HCT116 (cell line): ENCODE measurements around the gene SMYD3. TPM values are rescaled to one million over a fixed set of nuclear protein-coding genes. Genes with fewer than 3 reads are reported as not detected.

Experiments used
- ATAC-seq: fragments of 200-7000 bp; cut with Tn5 transposase; 2 replicates; pipeline ENCODE4 v1.9.1; 2020; ENCODE audit warnings: mild to moderate bottlenecking, moderate library complexity
- BruUV-seq: library from RNA; stranded (reverse); fragments of 400-500 nt; replicated peaks from 2 replicates; lab custom pipeline; 2021; lab: Mats Ljungman, UMichigan
- CTCF ChIA-PET: fragments of 300-600 bp; sonication (Branson Sonifier 250); formaldehyde crosslinking; loops from one replicate; lab custom pipeline; 2021; ENCODE audit warnings: antibody characterized with exemption; lab: Charles Lee
- POLR2A ChIA-PET: fragments of 300-600, 350-600 bp; sonication (Branson Sonifier 250); formaldehyde crosslinking; loops from one replicate; lab custom pipeline; 2021; ENCODE audit warnings: antibody characterized with exemption; lab: Charles Lee
- RAD21 ChIA-PET, 2 experiments: fragments of 300-600 bp; sonication (Branson Sonifier 250); formaldehyde crosslinking; loops; one replicate each; lab custom pipeline; 2023; ENCODE audit warnings: low total read pairs in 2 of 2; ENCODE audit not compliant: uncharacterized antibody in 2 of 2, unreplicated experiment in 2 of 2, low non-redundant PET in 1 of 2; lab: Charles Lee
- DNase-seq: peaks from one replicate; pipeline ENCODE4 v3.0.0-alpha.2; 2010; ENCODE audit warnings: low read depth, low spot score
- H2AFZ ChIP-seq: fragments of 200-600 bp; shearing (Covaris generic), sonication (generic); 2 replicates; pipeline ENCODE4 v1.6.1; 2017; ENCODE audit warnings: low read depth, mixed run types, mixed read lengths, antibody characterized with exemption, low read length; ENCODE audit not compliant: poor library complexity, severe bottlenecking
- H3K27ac ChIP-seq: 2 replicates; pipeline ENCODE4 v1.5.1; 2012; ENCODE audit warnings: low read depth, low read length
- H3K27me3 ChIP-seq: fragments of 200-600 bp; sonication (generic); 2 replicates; pipeline ENCODE4 v1.6.1; 2016; ENCODE audit warnings: mixed run types, low read length, mixed read lengths; ENCODE audit not compliant: insufficient read depth
- H3K36me3 ChIP-seq, 2 experiments: fragments of 200-500 bp in 1 of 2; fragments of 200-600 bp in 1 of 2; sonication (Bioruptor generic) in 1 of 2; sonication (generic) in 1 of 2; 2 replicates each; pipeline versions ENCODE4 v1.5.1 to v1.6.1; 2014 to 2016; ENCODE audit warnings: low read length in 2 of 2, inconsistent platforms in 1 of 2, mixed read lengths in 1 of 2, mixed run types in 1 of 2; ENCODE audit not compliant: insufficient read depth in 2 of 2, control insufficient read depth in 1 of 2
- H3K4me1 ChIP-seq, 2 experiments: fragments of 200-600 bp in 1 of 2; sonication (generic) in 1 of 2; 2 replicates each; pipeline versions ENCODE4 v1.5.1 to v1.6.1; 2012 to 2017; ENCODE audit warnings: low read length in 2 of 2, inconsistent platforms in 1 of 2, mild to moderate bottlenecking in 1 of 2, mixed read lengths in 1 of 2, mixed run types in 1 of 2, moderate library complexity in 1 of 2; ENCODE audit not compliant: insufficient read depth in 2 of 2, control insufficient read depth in 1 of 2
- H3K4me2 ChIP-seq: fragments of 200-600 bp; sonication (generic); 2 replicates; pipeline ENCODE4 v1.6.1; 2017; ENCODE audit warnings: mixed run types, low read length, mixed read lengths
- H3K4me3 ChIP-seq, 2 experiments: fragments of 200-600 bp in 1 of 2; sonication (generic) in 1 of 2; replicated peaks in 1 of 2; 2 replicates each; pipeline ENCODE4 v1.5.1; 2011 to 2016; ENCODE audit warnings: low read length in 2 of 2, control low read depth in 1 of 2, low read depth in 1 of 2, mild to moderate bottlenecking in 1 of 2, mixed read lengths in 1 of 2, mixed run types in 1 of 2
- H3K79me2 ChIP-seq: fragments of 200-600 bp; sonication (generic); 2 replicates; pipeline ENCODE4 v1.6.1; 2017; ENCODE audit warnings: mild to moderate bottlenecking, mixed run types, low read length, moderate library complexity, mixed read lengths; ENCODE audit not compliant: insufficient read depth
- H3K9ac ChIP-seq: fragments of 200-600 bp; sonication (generic); 2 replicates; pipeline ENCODE4 v1.6.1; 2016; ENCODE audit warnings: low read length, mixed read lengths
- H3K9me2 ChIP-seq: fragments of 200-600 bp; sonication (generic), shearing (Covaris generic); 2 replicates; pipeline ENCODE4 v1.6.1; 2017; ENCODE audit warnings: mixed run types, mild to moderate bottlenecking, moderate library complexity; ENCODE audit not compliant: insufficient read depth
- H3K9me3 ChIP-seq, 2 experiments: fragments of 200-500 bp in 1 of 2; fragments of 200-600 bp in 1 of 2; sonication (Bioruptor generic) in 1 of 2; sonication (generic) in 1 of 2; 2 replicates each; pipeline ENCODE4 v1.6.1; 2014 to 2017; ENCODE audit warnings: low read length in 2 of 2, mixed read lengths in 2 of 2, inconsistent platforms in 1 of 2, low read depth in 1 of 2, mild to moderate bottlenecking in 1 of 2, mixed run types in 1 of 2, moderate library complexity in 1 of 2; ENCODE audit not compliant: control insufficient read depth in 1 of 2, insufficient read depth in 1 of 2
- H4K20me1 ChIP-seq: fragments of 200-600 bp; sonication (generic), shearing (Covaris generic); 2 replicates; pipeline ENCODE4 v1.6.1; 2017; ENCODE audit warnings: mixed run types, mild to moderate bottlenecking, moderate library complexity; ENCODE audit not compliant: insufficient read depth
- CBX3 ChIP-seq: IDR thresholded peaks from 2 replicates; pipeline ENCODE4 v1.6.1; 2012; ENCODE audit warnings: low read depth
- CEBPB ChIP-seq: IDR thresholded peaks from 2 replicates; pipeline ENCODE4 v1.6.1; 2012; ENCODE audit warnings: low read depth
- EZH2 ChIP-seq: fragments of 200-600 bp; sonication (generic); IDR thresholded peaks from 2 replicates; pipeline ENCODE4 v1.6.1; 2017; ENCODE audit warnings: antibody characterized with exemption, mixed run types
- EZH2phosphoT487 ChIP-seq: fragments of 200-600 bp; IDR thresholded peaks from 2 replicates; pipeline ENCODE4 v1.6.1; 2018; ENCODE audit warnings: antibody characterized with exemption, borderline replicate concordance
- FOSL1 ChIP-seq: IDR thresholded peaks from 2 replicates; pipeline ENCODE4 v1.6.1; 2012; ENCODE audit warnings: low read depth
- JUND ChIP-seq: IDR thresholded peaks from 2 replicates; pipeline ENCODE4 v1.6.1; 2012
- POLR2A ChIP-seq: IDR thresholded peaks from 2 replicates; pipeline ENCODE4 v1.7.0; 2011; ENCODE audit warnings: borderline replicate concordance; ENCODE audit not compliant: insufficient read depth, insufficient read length; ENCODE audit errors: extremely low read depth
- POLR2AphosphoS5 ChIP-seq: IDR thresholded peaks from 2 replicates; pipeline ENCODE4 v1.6.1; 2011; ENCODE audit warnings: mild to moderate bottlenecking, low read depth, low read length, moderate library complexity
- SRF ChIP-seq: IDR thresholded peaks from 2 replicates; pipeline ENCODE4 v1.6.1; 2012; ENCODE audit warnings: low read depth
- YY1 ChIP-seq: IDR thresholded peaks from 2 replicates; pipeline ENCODE4 v1.6.1; 2011; ENCODE audit warnings: low read length, low read depth, moderate library complexity, mild to moderate bottlenecking; ENCODE audit not compliant: insufficient replicate concordance; ENCODE audit errors: extremely low read depth
- ZFX ChIP-seq: fragments of 450-650 bp; IDR thresholded peaks from 2 replicates; pipeline ENCODE4 v1.6.1; 2017
- ZNF274 ChIP-seq: fragments of 200-500 bp; sonication (Bioruptor generic); IDR thresholded peaks from 2 replicates; pipeline ENCODE4 v1.6.1; 2014; ENCODE audit warnings: mild to moderate bottlenecking, low read depth, low read length, inconsistent platforms
- intact Hi-C: fragments of 100-400 bp; cut with micrococcal nuclease; formaldehyde crosslinking; loops from 2 replicates; pipeline ENCODE4 v1.10.0; 2022
- total RNA-seq: library from RNA; stranded (reverse); gene quantifications from one replicate; pipeline ENCODE4 v1.2.1, GENCODE V29; 2021; ENCODE audit not compliant: unreplicated experiment
- TF ChIP-seq, protein P1 (sequence below): IDR thresholded peaks from 2 replicates; pipeline ENCODE4 v1.6.1; 2012; ENCODE audit warnings: low read depth
- TF ChIP-seq, protein P2 (sequence below): IDR thresholded peaks from 2 replicates; pipeline ENCODE4 v1.6.1; 2012
- TF ChIP-seq, protein P3 (sequence below), 3 experiments: fragments of 200-600 bp in 1 of 3; sonication (generic) in 1 of 3; IDR thresholded peaks in 2 of 3; conservative IDR thresholded peaks in 1 of 3; 2 replicates each; pipeline ENCODE4 v1.5.1; 2012 to 2017; ENCODE audit warnings: low read depth in 2 of 3, low read length in 2 of 3, antibody characterized with exemption in 1 of 3, borderline replicate concordance in 1 of 3, control low read depth in 1 of 3, mild to moderate bottlenecking in 1 of 3, mixed read lengths in 1 of 3, mixed run types in 1 of 3, moderate library complexity in 1 of 3; ENCODE audit not compliant: insufficient read depth in 1 of 3
- TF ChIP-seq, protein P4 (sequence below): IDR thresholded peaks from 2 replicates; pipeline ENCODE4 v1.6.1; 2011; ENCODE audit warnings: mild to moderate bottlenecking, low read length, moderate library complexity; ENCODE audit not compliant: insufficient replicate concordance; ENCODE audit errors: extremely low read depth
- TF ChIP-seq, protein P5 (sequence below): IDR thresholded peaks from 2 replicates; pipeline ENCODE4 v1.6.1; 2012

SMYD3 gene
- total RNA-seq, 1 experiment from 2014 or later, result 33.6 TPM

DNA sequence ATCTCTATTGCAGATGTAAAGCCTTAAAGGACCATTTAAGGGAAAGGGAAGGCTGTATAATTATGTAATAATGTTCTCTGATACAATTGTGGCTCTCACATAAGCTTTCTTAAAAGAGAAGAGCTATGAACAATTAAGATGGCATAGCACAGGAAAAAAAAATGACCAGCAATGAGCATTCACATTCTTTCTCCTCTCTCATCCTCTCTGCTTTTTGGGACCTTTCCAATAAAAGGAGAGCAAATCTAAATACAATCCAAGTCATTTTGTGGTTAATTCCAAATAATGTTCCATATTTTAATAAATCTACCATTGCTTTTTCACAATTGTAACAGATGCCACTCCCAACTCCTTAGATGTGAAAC lies 23.5 kb downstream of the SMYD3 start:
- intact Hi-C loops, result no loop called here
- Histone ChIP-seq H3K9ac (no peak overlapping the region), H2AFZ (no peak overlapping the region), H3K79me2 (0 out of 2 replicates have a peak, but pooled peaks cover 5% of the 10 kb centered on the region), H3K9me3 (no peaks in the 10 kb centered on the region), H3K4me1 (no peaks in the 10 kb centered on the region), H4K20me1 (no peaks in the 10 kb centered on the region), H3K4me3 (no peak overlapping the region)
- ATAC-seq (no peak), DNase-seq (no peak)
- BruUV-seq, result no TSS peak
- ChIA-PET POLR2A (no interaction called here), RAD21 (no interaction called here)
- no peak for TF ChIP-seq POLR2AphosphoS5
- no peak for TF ChIP-seq CBX3
- no peak for TF ChIP-seq EZH2phosphoT487
- TF ChIP-seq, protein P1, sequence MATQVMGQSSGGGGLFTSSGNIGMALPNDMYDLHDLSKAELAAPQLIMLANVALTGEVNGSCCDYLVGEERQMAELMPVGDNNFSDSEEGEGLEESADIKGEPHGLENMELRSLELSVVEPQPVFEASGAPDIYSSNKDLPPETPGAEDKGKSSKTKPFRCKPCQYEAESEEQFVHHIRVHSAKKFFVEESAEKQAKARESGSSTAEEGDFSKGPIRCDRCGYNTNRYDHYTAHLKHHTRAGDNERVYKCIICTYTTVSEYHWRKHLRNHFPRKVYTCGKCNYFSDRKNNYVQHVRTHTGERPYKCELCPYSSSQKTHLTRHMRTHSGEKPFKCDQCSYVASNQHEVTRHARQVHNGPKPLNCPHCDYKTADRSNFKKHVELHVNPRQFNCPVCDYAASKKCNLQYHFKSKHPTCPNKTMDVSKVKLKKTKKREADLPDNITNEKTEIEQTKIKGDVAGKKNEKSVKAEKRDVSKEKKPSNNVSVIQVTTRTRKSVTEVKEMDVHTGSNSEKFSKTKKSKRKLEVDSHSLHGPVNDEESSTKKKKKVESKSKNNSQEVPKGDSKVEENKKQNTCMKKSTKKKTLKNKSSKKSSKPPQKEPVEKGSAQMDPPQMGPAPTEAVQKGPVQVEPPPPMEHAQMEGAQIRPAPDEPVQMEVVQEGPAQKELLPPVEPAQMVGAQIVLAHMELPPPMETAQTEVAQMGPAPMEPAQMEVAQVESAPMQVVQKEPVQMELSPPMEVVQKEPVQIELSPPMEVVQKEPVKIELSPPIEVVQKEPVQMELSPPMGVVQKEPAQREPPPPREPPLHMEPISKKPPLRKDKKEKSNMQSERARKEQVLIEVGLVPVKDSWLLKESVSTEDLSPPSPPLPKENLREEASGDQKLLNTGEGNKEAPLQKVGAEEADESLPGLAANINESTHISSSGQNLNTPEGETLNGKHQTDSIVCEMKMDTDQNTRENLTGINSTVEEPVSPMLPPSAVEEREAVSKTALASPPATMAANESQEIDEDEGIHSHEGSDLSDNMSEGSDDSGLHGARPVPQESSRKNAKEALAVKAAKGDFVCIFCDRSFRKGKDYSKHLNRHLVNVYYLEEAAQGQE, result no peak
- no peak for TF ChIP-seq ZNF274
- TF ChIP-seq, protein P2, sequence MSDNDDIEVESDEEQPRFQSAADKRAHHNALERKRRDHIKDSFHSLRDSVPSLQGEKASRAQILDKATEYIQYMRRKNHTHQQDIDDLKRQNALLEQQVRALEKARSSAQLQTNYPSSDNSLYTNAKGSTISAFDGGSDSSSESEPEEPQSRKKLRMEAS, result no peak
- no peak for TF ChIP-seq YY1
- no peak for TF ChIP-seq EZH2
- TF ChIP-seq, protein P3, sequence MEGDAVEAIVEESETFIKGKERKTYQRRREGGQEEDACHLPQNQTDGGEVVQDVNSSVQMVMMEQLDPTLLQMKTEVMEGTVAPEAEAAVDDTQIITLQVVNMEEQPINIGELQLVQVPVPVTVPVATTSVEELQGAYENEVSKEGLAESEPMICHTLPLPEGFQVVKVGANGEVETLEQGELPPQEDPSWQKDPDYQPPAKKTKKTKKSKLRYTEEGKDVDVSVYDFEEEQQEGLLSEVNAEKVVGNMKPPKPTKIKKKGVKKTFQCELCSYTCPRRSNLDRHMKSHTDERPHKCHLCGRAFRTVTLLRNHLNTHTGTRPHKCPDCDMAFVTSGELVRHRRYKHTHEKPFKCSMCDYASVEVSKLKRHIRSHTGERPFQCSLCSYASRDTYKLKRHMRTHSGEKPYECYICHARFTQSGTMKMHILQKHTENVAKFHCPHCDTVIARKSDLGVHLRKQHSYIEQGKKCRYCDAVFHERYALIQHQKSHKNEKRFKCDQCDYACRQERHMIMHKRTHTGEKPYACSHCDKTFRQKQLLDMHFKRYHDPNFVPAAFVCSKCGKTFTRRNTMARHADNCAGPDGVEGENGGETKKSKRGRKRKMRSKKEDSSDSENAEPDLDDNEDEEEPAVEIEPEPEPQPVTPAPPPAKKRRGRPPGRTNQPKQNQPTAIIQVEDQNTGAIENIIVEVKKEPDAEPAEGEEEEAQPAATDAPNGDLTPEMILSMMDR (IDR thresholded peaks at IDR 0.05 in 2 of 3, conservative IDR thresholded peaks at IDR 0.05 in 1 of 3; ENCODE audit: borderline replicate concordance in 1 of 3, insufficient read depth in 1 of 3, low read depth in 2 of 3, low read length in 2 of 3), result no peak
- TF ChIP-seq, protein P4, sequence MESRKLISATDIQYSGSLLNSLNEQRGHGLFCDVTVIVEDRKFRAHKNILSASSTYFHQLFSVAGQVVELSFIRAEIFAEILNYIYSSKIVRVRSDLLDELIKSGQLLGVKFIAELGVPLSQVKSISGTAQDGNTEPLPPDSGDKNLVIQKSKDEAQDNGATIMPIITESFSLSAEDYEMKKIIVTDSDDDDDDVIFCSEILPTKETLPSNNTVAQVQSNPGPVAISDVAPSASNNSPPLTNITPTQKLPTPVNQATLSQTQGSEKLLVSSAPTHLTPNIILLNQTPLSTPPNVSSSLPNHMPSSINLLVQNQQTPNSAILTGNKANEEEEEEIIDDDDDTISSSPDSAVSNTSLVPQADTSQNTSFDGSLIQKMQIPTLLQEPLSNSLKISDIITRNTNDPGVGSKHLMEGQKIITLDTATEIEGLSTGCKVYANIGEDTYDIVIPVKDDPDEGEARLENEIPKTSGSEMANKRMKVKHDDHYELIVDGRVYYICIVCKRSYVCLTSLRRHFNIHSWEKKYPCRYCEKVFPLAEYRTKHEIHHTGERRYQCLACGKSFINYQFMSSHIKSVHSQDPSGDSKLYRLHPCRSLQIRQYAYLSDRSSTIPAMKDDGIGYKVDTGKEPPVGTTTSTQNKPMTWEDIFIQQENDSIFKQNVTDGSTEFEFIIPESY, result no peak
- TF ChIP-seq, protein P5, sequence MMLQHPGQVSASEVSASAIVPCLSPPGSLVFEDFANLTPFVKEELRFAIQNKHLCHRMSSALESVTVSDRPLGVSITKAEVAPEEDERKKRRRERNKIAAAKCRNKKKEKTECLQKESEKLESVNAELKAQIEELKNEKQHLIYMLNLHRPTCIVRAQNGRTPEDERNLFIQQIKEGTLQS, result no peak
- no peak for TF ChIP-seq ZFX
- TF ChIP-seq JUND, result no peak
- no peak for TF ChIP-seq FOSL1
- TF ChIP-seq CEBPB, result no peak
- no peak for TF ChIP-seq SRF
- no peak for TF ChIP-seq POLR2A
- TF ChIP-seq, all 23 proteins: peak for 0
- CTCF ChIA-PET, result no interaction called here
- no peak overlapping the region for H3K27ac ChIP-seq
- H3K36me3 ChIP-seq, result no peaks in the 10 kb centered on the region
- H3K4me2 ChIP-seq, result no peak overlapping the region
- H3K27me3 ChIP-seq, result no peaks in the 10 kb centered on the region
- H3K9me2 ChIP-seq, result no peaks in the 10 kb centered on the region
